Cerebellar cortex (tissue), 1 donor: Measurements from ENCODE around the gene KCP.

ENCODE experiments used
- DNase-seq: peaks from one replicate; pipeline ENCODE4 v3.0.0-alpha.2; 2015; ENCODE audit warnings: low spot score

KCP gene

DNA sequence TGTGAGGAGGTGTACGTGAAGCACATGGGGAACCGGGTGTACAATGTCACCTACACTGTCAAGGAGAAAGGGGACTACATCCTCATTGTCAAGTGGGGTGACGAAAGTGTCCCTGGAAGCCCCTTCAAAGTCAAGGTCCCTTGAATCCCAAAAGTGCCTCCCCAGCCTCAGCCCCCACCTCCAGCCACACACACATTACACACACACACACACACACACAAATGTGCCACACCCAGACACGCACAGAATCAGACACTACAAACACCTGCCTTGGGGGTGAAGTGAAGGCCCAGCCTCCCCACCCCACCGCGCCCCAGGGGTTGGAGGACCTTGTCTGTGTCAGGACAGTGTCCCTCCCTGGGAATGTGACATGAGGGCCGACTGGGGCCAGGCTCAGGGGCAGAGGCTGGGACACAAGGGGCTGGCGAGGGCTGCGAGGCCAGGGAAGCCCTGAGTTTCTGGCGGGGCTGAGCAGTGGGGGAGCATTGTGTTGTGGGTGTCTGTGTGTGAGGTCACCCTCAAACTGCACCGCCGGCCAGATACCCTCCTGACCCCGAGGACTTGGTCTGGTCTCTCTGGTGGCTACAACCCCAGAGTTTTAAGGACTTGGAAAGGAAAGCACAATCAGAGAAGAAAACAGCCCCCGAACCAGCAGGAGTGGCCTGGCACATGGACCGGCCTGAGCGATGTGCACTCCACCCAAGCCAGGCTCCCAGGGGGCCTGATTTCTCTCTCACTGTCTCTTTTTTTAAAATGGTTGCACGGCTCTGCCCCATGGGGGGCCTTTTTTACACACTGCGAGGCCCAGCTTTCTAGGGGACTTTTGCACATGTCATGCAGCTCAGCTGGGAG is 51.9 kb downstream of the KCP start:
- no peak for DNase-seq

DNA sequence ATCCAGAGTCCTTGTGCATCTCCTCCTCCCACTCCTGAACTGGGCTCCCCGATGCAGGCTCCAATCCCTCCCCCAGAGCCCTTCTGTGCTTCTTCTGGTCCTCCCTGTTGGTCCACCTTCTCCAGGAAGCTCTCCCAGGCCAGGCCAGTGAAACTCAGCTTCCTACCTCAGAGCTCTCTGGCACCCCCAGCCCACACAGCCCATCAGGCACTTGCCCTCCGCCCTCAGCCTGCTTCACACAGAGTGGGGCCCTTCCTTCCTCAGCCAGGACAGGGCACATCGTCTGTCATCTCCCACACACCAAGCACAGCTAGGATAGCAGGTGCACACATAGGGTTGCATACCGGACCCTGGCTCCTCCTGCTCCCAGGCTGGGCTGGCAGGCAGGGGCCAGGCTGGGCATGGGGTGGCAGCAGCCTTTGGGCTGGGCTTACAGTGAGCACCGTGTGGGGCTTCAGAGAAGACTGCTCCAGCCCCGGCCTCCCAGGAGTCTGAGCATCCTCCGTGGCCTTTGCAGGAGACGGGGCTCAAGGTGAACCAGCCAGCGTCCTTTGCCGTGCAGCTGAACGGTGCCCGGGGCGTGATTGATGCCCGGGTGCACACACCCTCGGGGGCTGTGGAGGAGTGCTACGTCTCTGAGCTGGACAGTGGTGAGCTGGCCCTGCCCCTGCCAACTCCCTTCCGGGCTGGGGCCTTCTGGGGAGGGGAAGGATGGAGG is 54.3 kb downstream of the KCP start:
- DNase-seq: no peak

DNA sequence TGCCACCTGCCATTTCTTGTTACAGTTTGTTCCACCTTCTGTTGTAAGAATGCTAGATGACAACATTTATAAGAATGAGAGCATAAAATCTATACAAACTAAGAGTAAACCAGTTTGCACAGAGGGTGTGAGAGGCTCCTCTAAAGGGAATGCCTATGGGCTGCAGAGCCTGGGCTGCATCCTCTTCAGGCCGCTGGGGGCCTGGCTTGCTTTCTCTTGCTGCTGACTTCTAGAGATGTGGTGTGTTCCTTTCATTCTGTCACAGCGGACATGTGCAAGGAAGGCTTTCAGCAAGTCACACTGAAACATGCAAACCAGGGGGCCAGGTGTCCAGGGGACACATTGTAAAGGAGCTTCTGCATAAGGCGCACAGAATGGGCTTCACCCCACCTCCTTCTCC is 55.0 kb downstream of the KCP start:
- DNase-seq: no peak

DNA sequence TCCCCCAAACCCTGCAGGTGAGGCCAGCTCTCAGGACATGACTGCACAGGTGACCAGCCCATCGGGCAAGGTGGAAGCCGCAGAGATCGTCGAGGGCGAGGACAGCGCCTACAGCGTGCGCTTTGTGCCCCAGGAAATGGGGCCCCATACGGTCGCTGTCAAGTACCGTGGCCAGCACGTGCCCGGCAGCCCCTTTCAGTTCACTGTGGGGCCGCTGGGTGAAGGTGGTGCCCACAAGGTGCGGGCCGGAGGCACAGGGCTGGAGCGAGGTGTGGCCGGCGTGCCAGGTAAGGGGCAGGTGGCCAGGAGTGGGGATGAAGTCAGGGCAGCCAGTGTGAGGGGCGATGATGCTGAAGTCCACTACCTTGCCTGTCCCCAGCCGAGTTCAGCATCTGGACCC is 56.1 kb downstream of the KCP start:
- DNase-seq: no peak

DNA sequence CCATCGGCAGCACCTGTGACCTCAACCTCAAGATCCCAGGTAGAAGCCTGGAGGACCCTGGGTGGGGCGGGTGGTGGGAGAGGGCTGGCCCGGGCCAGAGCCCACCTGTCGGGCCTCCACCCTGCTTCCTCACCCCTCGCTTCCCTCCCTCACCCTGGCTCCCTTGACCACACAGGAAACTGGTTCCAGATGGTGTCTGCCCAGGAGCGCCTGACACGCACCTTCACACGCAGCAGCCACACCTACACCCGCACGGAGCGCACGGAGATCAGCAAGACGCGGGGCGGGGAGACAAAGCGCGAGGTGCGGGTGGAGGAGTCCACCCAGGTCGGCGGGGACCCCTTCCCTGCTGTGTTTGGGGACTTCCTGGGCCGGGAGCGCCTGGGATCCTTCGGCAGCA is 56.7 kb downstream of the KCP start:
- no peak for DNase-seq

DNA sequence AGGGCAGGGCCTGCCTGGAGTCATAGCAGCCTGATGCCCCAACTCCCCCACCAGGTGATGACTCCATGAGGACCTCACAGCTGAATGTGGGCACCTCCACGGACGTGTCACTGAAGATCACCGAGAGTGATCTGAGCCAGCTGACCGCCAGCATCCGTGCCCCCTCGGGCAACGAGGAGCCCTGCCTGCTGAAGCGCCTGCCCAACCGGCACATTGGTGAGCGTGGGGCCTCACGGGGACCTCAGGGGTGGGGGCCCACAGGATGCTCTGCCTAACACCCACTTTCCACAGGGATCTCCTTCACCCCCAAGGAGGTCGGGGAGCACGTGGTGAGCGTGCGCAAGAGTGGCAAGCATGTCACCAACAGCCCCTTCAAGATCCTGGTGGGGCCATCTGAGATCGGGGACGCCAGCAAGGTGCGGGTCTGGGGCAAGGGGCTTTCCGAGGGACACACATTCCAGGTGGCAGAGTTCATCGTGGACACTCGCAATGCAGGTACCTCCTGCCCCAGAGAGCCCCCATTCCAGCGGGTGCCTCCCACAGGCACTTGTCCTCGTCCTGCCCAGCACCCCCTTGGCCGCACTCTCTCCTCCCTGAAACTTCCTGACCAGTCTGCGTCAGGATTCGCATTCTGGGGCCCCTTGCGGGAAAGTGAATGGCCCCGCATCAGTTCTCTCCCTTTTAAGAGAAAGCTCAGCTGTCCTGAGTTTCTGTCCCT is 57.8 kb downstream of the KCP start:
- DNase-seq: no peak

DNA sequence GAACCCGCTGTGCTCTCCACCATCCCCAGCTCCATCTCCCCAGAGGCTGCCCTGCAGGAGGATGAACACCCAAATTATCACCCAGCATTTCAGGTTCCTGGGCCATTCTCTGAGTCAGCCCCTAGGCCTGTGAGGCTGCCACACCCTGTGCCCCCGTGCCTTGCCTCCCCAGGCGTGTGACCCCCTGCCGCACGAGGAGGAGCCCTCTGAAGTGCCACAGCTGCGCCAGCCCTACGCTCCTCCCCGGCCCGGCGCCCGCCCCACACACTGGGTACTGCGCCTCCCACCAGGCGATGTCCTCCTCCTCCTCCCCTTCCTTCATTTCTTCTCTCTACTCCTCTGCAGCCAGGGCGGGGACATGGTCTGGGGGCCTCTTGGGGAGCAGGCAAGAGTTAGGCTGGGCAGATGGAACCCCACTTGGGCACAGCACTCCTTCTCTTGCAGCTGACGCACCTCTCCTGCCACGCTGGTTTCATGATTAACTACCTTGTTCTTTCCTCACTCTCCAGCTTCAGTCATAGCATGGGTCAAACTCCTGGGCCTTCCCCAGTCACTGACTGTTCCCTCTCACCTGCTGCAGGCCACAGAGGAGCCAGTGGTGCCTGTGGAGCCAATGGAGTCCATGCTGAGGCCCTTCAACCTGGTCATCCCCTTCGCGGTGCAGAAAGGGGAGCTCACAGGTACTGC is 60.6 kb downstream of the KCP start:
- DNase-seq: no peak

DNA sequence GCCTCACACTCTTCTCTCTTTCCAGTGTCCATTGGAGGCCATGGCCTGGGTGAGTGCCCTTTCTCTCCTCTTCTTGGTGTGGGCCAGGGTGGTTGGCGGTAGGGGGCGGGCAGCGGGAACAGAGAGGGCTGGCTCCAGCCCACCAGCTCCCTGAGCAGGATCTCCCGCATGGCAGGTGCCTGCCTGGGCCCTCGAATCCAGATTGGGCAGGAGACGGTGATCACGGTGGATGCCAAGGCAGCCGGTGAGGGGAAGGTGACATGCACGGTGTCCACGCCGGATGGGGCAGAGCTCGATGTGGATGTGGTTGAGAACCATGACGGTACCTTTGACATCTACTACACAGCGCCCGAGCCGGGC is 61.4 kb downstream of the KCP start:
- no peak for DNase-seq

DNA sequence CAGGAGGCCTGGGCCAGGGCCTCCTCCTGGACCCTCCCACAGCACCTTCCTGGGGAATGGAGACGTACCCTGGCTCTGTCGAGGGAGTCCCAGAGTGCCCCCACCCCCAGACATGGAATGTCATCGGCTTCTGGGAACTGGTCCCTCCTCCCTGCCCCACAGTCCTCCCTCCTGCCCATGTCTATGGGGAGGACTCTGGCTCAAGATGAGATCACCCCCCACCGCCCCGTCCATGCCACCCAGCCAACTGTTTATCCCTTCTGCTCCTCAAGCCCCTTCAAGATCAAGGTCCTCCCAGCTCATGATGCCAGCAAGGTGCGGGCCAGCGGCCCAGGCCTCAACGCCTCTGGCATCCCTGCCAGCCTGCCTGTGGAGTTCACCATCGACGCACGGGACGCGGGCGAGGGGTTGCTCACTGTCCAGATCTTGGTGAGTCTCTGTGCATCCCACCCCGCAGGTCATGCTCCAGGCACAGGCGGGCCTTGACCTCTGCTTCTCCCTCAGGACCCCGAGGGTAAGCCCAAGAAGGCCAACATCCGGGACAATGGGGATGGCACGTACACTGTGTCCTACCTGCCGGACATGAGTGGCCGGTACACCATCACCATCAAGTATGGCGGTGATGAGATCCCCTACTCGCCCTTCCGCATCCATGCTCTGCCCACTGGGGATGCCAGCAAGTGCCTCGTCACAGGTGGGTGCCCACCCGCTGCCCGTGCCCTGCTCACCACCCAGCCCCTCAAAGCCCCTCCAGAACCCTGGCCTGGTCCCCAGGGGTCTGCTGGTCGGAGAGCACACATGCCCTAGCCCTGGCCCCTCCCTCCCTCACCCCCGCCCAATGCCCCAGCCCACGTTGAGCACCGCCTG is 62.0 kb downstream of the KCP start:
- DNase-seq: no peak

DNA sequence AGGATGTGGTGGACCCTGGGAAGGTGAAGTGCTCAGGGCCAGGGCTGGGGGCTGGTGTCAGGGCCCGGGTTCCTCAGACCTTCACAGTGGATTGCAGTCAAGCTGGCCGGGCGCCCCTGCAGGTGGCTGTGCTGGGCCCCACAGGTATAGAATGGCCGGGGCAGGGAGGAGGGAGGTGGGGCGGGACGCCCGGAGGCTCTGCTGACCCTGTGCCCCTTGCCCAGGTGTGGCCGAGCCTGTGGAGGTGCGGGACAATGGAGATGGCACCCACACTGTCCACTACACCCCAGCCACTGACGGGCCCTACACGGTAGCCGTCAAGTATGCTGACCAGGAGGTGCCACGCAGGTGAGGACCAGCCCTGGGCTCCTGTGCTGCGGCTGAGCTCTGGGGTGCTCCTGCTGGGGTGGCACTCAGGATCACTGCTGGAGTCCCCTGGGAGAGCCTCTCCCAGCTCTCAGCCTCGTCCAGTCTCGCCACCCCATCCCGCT is 62.7 kb downstream of the KCP start:
- DNase-seq: no peak

DNA sequence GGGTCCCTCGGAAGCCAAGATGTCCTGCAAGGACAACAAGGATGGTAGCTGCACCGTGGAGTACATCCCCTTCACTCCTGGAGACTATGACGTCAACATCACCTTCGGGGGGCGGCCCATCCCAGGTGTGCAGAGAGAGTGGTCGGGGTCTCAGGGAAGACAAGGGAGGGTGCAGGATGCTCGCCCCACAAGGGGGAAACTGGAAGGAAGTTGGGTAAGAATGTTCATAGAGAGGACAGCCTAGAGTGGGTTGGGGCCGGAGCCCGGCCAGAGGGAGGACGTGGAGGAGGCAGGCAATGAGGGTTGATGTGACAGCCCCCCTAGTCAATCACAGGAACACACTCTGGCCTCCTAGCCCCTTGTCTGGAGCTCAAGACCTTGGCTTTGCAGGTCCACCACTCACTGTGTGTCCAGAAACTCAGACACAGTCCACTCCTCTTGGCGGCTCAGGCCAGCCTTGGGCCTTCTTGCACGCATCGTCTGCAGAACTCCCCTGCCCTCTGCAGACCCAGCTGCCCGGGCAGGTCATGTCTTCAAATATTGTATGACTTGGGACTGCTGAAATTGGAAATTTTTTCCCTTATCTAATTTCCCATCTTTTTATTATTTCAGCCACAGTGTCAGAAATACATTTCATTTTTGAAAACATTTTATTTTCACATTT is 63.6 kb downstream of the KCP start:
- DNase-seq: no peak

DNA sequence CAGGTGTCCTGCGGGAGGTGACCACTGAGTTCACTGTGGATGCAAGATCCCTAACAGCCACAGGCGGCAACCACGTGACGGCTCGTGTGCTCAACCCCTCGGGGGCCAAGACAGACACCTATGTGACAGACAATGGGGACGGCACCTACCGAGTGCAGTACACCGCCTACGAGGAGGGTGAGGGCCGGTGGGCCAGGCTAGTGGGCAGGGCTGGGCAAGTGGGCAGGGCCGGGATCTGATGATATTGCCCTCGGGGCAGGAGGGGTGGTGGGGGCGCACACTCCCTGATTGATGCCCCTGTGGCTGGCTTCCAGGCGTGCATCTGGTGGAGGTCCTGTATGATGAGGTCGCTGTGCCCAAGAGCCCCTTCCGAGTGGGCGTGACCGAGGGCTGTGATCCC is 64.5 kb downstream of the KCP start:
- no peak for DNase-seq

DNA sequence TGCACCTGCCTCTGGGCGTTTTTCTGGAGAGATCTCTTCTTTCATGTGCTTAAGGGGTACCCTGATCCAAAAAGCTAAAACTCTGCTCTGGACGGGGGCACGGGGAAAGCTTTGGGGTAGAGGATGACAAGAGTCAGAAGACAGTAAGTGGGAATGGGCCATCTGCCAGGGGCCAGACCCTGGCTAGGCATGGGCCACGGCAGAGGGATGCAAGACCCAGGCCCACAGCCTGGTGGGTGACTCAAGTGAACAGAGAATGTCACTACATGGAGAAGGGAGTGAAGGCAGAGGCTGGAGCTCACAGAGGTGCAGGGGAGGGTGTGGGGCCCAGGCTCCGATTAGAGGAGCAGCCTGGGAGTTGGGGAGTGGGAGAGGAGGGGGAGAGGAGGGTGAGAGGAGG is 65.0 kb downstream of the KCP start:
- no peak for DNase-seq

DNA sequence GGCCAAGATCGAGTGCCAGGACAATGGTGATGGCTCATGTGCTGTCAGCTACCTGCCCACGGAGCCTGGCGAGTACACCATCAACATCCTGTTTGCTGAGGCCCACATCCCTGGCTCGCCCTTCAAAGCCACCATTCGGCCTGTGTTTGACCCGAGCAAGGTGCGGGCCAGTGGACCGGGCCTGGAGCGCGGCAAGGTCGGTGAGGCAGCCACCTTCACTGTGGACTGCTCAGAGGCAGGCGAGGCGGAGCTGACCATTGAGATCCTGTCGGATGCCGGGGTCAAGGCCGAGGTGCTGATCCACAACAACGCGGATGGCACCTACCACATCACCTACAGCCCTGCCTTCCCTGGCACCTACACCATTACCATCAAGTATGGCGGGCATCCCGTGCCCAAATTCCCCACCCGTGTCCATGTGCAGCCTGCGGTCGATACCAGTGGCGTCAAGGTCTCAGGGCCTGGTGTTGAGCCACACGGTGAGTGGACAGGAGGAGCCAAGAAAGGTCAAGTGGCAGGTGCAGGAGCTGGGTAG is 65.7 kb downstream of the KCP start:
- DNase-seq: no peak

DNA sequence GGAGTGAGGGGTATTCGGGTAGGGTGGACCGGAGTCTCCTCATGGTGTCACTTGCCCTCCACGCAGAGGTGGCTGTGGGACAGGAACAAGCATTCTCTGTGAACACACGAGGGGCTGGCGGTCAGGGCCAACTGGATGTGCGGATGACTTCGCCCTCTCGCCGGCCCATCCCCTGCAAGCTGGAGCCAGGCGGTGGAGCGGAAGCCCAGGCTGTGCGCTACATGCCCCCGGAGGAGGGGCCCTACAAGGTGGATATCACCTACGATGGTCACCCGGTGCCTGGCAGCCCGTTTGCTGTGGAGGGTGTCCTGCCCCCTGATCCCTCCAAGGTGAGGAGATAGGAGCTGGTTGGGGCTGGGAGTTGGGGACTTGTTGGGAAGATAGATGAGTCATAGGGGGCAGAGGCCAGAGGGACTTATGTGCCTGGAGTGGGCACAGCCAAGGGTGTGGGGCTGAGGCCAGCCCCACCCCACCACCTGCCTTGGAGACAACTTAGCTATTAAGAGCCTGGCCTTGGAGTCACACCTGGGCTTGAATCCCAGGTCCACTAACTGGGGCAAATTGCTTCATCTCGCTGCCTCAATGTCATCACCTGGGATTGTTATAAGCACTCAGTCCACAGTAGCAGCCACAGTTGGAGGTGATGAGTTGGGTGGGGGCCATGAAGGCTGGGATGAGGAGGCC is 66.4 kb downstream of the KCP start:
- no peak for DNase-seq

DNA sequence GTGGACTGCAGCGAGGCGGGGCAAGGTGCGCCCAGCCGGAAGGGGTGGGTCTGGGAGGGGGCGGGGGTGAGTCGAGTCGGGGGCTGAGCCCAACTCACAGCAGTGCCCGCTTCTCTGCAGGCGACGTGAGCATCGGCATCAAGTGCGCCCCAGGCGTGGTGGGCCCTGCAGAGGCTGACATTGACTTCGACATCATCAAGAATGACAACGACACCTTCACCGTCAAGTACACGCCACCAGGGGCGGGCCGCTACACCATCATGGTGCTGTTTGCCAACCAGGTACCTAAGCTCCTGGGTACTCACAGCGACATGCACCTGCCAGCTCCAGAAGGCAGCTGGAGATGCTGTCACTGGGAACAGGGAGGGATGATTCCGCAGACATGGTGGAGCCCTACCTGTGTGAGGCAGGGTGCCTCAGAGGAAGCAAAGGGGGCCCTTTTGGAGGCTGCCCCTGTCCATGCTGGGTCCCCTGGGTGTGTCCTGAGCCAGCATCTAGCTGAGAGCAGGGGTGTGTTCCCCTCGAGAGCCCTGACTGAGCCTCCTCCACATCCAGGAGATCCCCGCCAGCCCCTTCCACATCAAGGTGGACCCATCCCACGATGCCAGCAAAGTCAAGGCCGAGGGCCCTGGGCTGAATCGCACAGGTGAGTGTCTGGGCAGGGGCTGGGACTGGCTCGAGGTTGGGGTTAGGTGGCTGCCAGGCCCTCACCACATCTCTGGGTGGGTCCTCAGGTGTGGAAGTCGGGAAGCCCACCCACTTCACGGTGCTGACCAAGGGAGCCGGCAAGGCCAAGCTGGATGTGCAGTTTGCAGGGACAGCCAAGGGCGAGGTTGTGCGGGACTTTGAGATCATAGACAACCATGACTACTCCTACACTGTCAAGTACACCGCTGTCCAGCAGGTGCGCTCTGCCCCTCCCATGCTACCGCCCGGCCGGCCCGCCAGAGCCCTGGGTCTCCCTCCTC is 67.6 kb downstream of the KCP start:
- DNase-seq: no peak

DNA sequence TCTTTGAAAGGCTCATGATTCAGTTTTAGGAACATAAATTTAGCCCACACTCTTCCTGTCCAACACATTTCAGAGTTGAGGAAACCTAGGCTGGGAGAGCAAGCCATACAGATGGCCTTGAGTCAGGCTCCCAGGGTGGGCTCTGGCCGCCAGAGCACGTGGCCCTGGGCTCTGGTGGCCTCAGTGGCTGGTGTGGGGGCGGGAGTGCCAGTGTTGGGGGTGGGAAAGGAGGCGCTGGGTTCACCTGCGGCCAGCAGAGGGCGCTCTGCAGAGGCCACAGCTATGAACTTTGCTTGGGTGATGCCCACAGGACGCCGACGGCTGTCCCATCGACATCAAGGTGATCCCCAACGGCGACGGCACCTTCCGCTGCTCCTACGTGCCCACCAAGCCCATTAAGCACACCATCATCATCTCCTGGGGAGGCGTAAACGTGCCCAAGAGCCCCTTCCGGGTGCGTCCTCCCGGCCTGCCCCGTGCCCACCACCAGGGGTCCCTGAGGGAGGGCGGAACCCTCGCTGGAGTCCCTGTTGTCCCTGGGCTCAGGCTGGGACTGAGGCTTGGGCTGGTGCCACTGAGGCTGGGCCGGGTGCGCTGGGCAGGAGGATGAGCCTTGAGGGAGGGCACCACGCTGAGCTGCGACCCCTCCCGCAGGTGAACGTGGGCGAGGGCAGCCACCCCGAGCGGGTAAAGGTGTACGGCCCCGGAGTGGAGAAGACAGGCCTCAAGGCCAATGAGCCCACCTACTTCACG is 68.4 kb downstream of the KCP start:
- DNase-seq: no peak

DNA sequence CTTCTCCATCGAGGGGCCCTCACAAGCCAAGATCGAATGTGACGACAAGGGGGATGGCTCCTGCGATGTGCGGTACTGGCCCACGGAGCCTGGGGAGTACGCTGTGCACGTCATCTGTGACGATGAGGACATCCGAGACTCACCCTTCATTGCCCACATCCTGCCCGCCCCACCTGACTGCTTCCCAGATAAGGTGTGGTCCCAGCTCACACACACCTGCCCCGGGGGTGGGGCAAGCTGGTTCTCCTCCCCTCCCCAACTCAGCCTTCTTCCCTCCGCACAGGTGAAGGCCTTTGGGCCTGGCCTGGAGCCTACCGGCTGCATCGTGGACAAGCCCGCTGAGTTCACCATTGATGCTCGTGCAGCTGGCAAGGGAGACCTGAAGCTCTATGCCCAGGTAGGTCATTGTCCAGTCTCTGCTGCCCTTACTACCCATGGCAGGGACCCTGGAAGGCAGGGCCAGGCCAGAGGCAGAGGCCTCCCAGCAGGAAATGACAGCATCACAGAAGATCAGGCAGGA is 69.3 kb downstream of the KCP start:
- no peak for DNase-seq
